ENCODE measurements around the gene LUZP1.
"Not testable (repeated sequence)": the region's sequence is repeated elsewhere in the genome, so short reads cannot be mapped to it uniquely, and the experiment has no call there.

LUZP1 gene

GRCh38 chr1:23168445-23169194, at the start of gene LUZP1:
Gene LUZP1, minus strand, starts transcription at chr1:23168856.
- DNase-seq: peak; percentile 12

- no peak for DNase-seq
Measured at GRCh38 chr1:23217421-23218115, 48.9 kb upstream of the LUZP1 start, which contains the start of gene HTR1D. Gene HTR1D, minus strand, starts transcription at chr1:23217502. Its CDS starts 23,283 bp downstream, at chr1:23194219.

- no peak for DNase-seq
Measured at GRCh38 chr1:23216771-23217420, 48.2 kb upstream of the LUZP1 start.

- no peak for DNase-seq
Measured at GRCh38 chr1:23215751-23216449, 47.2 kb upstream of the LUZP1 start.

- DNase-seq: no peak
Measured at GRCh38 chr1:23215291-23215690, 46.6 kb upstream of the LUZP1 start.

- DNase-seq: no peak
Measured at GRCh38 chr1:23214640-23215039, 46.0 kb upstream of the LUZP1 start.

- DNase-seq: no peak
Measured at GRCh38 chr1:23211955-23212354, 43.3 kb upstream of the LUZP1 start.

GRCh38 chr1:23210963-23211362, 42.3 kb upstream of the LUZP1 start:
- no peak for DNase-seq

GRCh38 chr1:23210351-23210785, 41.7 kb upstream of the LUZP1 start:
- DNase-seq: no peak

GRCh38 chr1:23209770-23210169, 41.1 kb upstream of the LUZP1 start:
- no peak for DNase-seq

- no peak for DNase-seq
Measured at GRCh38 chr1:23208527-23208926, 39.9 kb upstream of the LUZP1 start.

- not testable (repeated sequence) for DNase-seq
Measured at GRCh38 chr1:23207733-23208132, 39.1 kb upstream of the LUZP1 start.

- DNase-seq: no peak
Measured at GRCh38 chr1:23202263-23202749, 33.6 kb upstream of the LUZP1 start.

- no peak for DNase-seq
Measured at GRCh38 chr1:23200883-23201282, 32.2 kb upstream of the LUZP1 start.

- no peak for DNase-seq
Measured at GRCh38 chr1:23198373-23198772, 29.7 kb upstream of the LUZP1 start.

- DNase-seq: no peak
Measured at GRCh38 chr1:23196627-23197328, 28.1 kb upstream of the LUZP1 start.

- no peak for DNase-seq
Measured at GRCh38 chr1:23194119-23194984, 25.7 kb upstream of the LUZP1 start.

- no peak for DNase-seq
Measured at GRCh38 chr1:23193391-23194118, 24.9 kb upstream of the LUZP1 start.

- DNase-seq: no peak
Measured at GRCh38 chr1:23191199-23191598, 22.5 kb upstream of the LUZP1 start.

- not testable (repeated sequence) for DNase-seq
Measured at GRCh38 chr1:23188936-23189452, 20.3 kb upstream of the LUZP1 start.

Data from NCI-H1436 treated with DMSO at 0.1 percent for 48 hours (cell line).